B cell (primary cell): ENCODE results near the gene UACA. TPM values are rescaled to one million over a fixed set of nuclear protein-coding genes. Genes with fewer than 3 reads are reported as not detected.

Source experiments
- ATAC-seq: fragments of 200-7000 bp; cut with Tn5 transposase; one replicate; pipeline ENCODE4 v1.10.0; 2021; ENCODE audit warnings: low read depth, mild to moderate bottlenecking, moderate number of reproducible peaks, moderate library complexity
- CTCF ChIA-PET: fragments of 350-600 bp; sonication (Branson Sonifier 250); formaldehyde crosslinking; loops from one replicate; lab custom pipeline; 2021; ENCODE audit warnings: antibody characterized with exemption, inconsistent platforms; lab: Charles Lee
- POLR2A ChIA-PET: fragments of 350-600 bp; sonication (Branson Sonifier 250); formaldehyde crosslinking; loops from one replicate; lab custom pipeline; 2021; ENCODE audit warnings: antibody characterized with exemption; lab: Charles Lee
- DNase-seq: peaks from one replicate; pipeline ENCODE4 v3.0.0; 2013
- H2AFZ ChIP-seq: 2 replicates; pipeline ENCODE4 v1.6.1; 2012; ENCODE audit warnings: mild to moderate bottlenecking, low read depth, low read length; ENCODE audit not compliant: insufficient read depth, poor library complexity, severe bottlenecking
- H3K27ac ChIP-seq, 2 donors: 1 replicate in 1 of 2; 2 replicates in 1 of 2; pipeline ENCODE4 v1.5.1; 2012 to 2013; ENCODE audit warnings: low read length in 2 of 2, mild to moderate bottlenecking in 2 of 2, moderate library complexity in 1 of 2
- H3K27me3 ChIP-seq, 4 experiments: fragments of 200-600 bp in 1 of 4; sonication (generic) in 1 of 4; replicated peaks in 1 of 4; 1 replicate in 2 of 4; 2 replicates in 2 of 4; pipeline versions ENCODE4 v1.6.1 to v1.7.0; 2013 to 2016; ENCODE audit warnings: low read length in 3 of 4, mild to moderate bottlenecking in 2 of 4, mixed read lengths in 1 of 4, moderate library complexity in 1 of 4; ENCODE audit not compliant: insufficient read depth in 4 of 4, control insufficient read depth in 3 of 4; ENCODE audit errors: control extremely low read depth in 1 of 4
- H3K36me3 ChIP-seq, 2 experiments: replicated peaks in 1 of 2; 1 replicate in 1 of 2; 2 replicates in 1 of 2; pipeline versions ENCODE4 v1.6.1 to v1.7.1; 2013; ENCODE audit warnings: low read length in 1 of 2; ENCODE audit not compliant: insufficient read depth in 2 of 2, control insufficient read depth in 1 of 2; ENCODE audit errors: control extremely low read depth in 1 of 2, extremely low read depth in 1 of 2
- H3K4me1 ChIP-seq, 2 donors: fragments of 200-600 bp in 1 of 2; sonication (generic) in 1 of 2; 1 replicate in 1 of 2; 2 replicates in 1 of 2; pipeline versions ENCODE4 v1.5.1 to v1.6.1; 2013 to 2017; ENCODE audit warnings: low read length in 2 of 2; ENCODE audit not compliant: control insufficient read depth in 2 of 2, insufficient read depth in 2 of 2
- H3K4me2 ChIP-seq: replicated peaks from 2 replicates; pipeline ENCODE3; 2012; ENCODE audit warnings: mild to moderate bottlenecking, low read depth, low read length; ENCODE audit not compliant: poor library complexity, severe bottlenecking
- H3K4me3 ChIP-seq, 5 experiments: fragments of 200-600 bp in 1 of 5; sonication (generic) in 1 of 5; 1 replicate in 3 of 5; 2 replicates in 2 of 5; pipeline versions ENCODE4 v1.5.1 to v1.7.0; 2011 to 2016; ENCODE audit warnings: low read length in 4 of 5, mild to moderate bottlenecking in 4 of 5, low read depth in 2 of 5, control low read depth in 1 of 5, moderate library complexity in 1 of 5; ENCODE audit not compliant: insufficient read depth in 1 of 5; ENCODE audit errors: control extremely low read depth in 1 of 5, extremely low read depth in 1 of 5
- H3K79me2 ChIP-seq: fragments of 200-600 bp; sonication (generic); one replicate; pipeline ENCODE4 v1.6.0; 2016; ENCODE audit warnings: low read length; ENCODE audit not compliant: control insufficient read depth, insufficient read depth
- H3K9ac ChIP-seq: fragments of 200-600 bp; sonication (generic); 2 replicates; pipeline ENCODE4 v1.6.1; 2017; ENCODE audit warnings: mild to moderate bottlenecking, low read length, moderate library complexity
- H3K9me3 ChIP-seq, 3 donors: one replicate each; pipeline versions ENCODE4 v1.6.1 to v1.7.1; 2013; ENCODE audit warnings: low read length in 2 of 3; ENCODE audit not compliant: control insufficient read depth in 2 of 3, insufficient read depth in 1 of 3; ENCODE audit errors: control extremely low read depth in 1 of 3
- H4K20me1 ChIP-seq: 2 replicates; pipeline ENCODE4 v1.6.0; 2012; ENCODE audit warnings: mild to moderate bottlenecking, low read length; ENCODE audit not compliant: insufficient read depth, control insufficient read depth, poor library complexity, severe bottlenecking
- H3K27ac Mint-ChIP-seq: one replicate; pipeline ENCODE4 v1.8.0; 2021; ENCODE audit warnings: mixed read lengths
- H3K27me3 Mint-ChIP-seq: one replicate; pipeline ENCODE4 v1.8.0; 2021; ENCODE audit warnings: mixed read lengths
- H3K4me1 Mint-ChIP-seq: one replicate; pipeline ENCODE4 v1.8.0; 2021; ENCODE audit warnings: mixed read lengths
- H3K4me3 Mint-ChIP-seq: one replicate; pipeline ENCODE4 v1.8.0; 2021; ENCODE audit warnings: mixed read lengths
- H3K9me3 Mint-ChIP-seq: one replicate; pipeline ENCODE4 v1.8.0; 2022; ENCODE audit warnings: mixed read lengths; ENCODE audit not compliant: insufficient read depth
- CTCF ChIP-seq: fragments of 200-600 bp; IDR thresholded peaks from one replicate; pipeline ENCODE4 v1.8.0; 2022; ENCODE audit warnings: antibody characterized with exemption, mild to moderate bottlenecking
- EZH2 ChIP-seq: IDR thresholded peaks from 2 replicates; pipeline ENCODE4 v1.6.1; 2012; ENCODE audit warnings: borderline replicate concordance, low read depth, mild to moderate bottlenecking, moderate library complexity, low read length; ENCODE audit not compliant: insufficient read depth, poor library complexity, severe bottlenecking
- WGBS: methylation state at CpG from one replicate; pipeline ENCODE4 v1.1.5; 2013; ENCODE audit warnings: missing lambda C conversion rate; ENCODE audit not compliant: insufficient coverage; 5-methylcytosine and 5-hydroxymethylcytosine counted together
- intact Hi-C: fragments of 100-400 bp; cut with micrococcal nuclease; formaldehyde crosslinking; loops from one replicate; pipeline ENCODE4 v1.10.0; 2022
- polyA plus RNA-seq: library from polyadenylated mRNA; depleted of rRNA; stranded (reverse); fragments of >200 nt; gene quantifications from 2 replicates; pipeline ENCODE4 v1.2.3, GENCODE V29; 2012
- total RNA-seq, 2 donors: library from RNA; stranded (reverse); fragments of 120-200 nt in 1 of 2; gene quantifications; 1 replicate in 1 of 2; 2 replicates in 1 of 2; pipeline versions ENCODE4 v1.2.3 to v1.2.4, GENCODE V29; 2013 to 2022

The UACA gene
- total and polyA plus RNA-seq, 2 donors (not counting 1 experiment from before 2014, with no cell fraction given), result 2.7 to 3.3 TPM

GRCh38 chr15:70647396-70647795, 116.0 kb downstream of the UACA start:
- H3K9me3 ChIP-seq, result no peaks in the 10 kb centered on the region
- no peak for TF ChIP-seq EZH2
- TF ChIP-seq CTCF, result no peak
- H3K9ac ChIP-seq, result no peak overlapping the region
- H3K27me3 Mint-ChIP-seq, result peaks cover 49% of the 10 kb centered on the region
- ATAC-seq, result no peak
- no peak overlapping the region for H3K4me2 ChIP-seq
- intact Hi-C loops, result no loop called here
- no peak for DNase-seq
- no peak overlapping the region for H3K27ac ChIP-seq
- H4K20me1 ChIP-seq, result no peaks in the 10 kb centered on the region
- no peak overlapping the region for H3K4me3 Mint-ChIP-seq
- no peak overlapping the region for H3K27ac Mint-ChIP-seq
- no peaks in the 10 kb centered on the region for H3K36me3 ChIP-seq
- no peaks in the 10 kb centered on the region for H3K9me3 Mint-ChIP-seq
- ChIA-PET CTCF (no interaction called here), POLR2A (no interaction called here)
- H3K4me1 ChIP-seq, result no peaks in the 10 kb centered on the region
- no peak overlapping the region for H2AFZ ChIP-seq
- no peak overlapping the region for H3K4me3 ChIP-seq
- no peaks in the 10 kb centered on the region for H3K4me1 Mint-ChIP-seq
- H3K79me2 ChIP-seq, result no peaks in the 10 kb centered on the region
- peaks cover 0 to 17% (median 5%) of the 10 kb centered on the region in 4 experiments for H3K27me3 ChIP-seq
- no CpG with 5 or more reads among the region's 1 CpG for WGBS

GRCh38 chr15:70646169-70646568, 117.2 kb downstream of the UACA start:
- Histone ChIP-seq H3K27ac (no peak overlapping the region), H4K20me1 (no peaks in the 10 kb centered on the region), H3K9ac (no peak overlapping the region), H3K27me3 (peaks cover 0 to 17% (median 5%) of the 10 kb centered on the region in 4 experiments), H3K79me2 (no peaks in the 10 kb centered on the region), H3K4me1 (no peaks in the 10 kb centered on the region), H3K4me2 (no peak overlapping the region), H3K9me3 (no peaks in the 10 kb centered on the region), H2AFZ (no peak overlapping the region), H3K4me3 (no peak overlapping the region), H3K36me3 (no peaks in the 10 kb centered on the region)
- Mint-ChIP-seq H3K4me1 (no peaks in the 10 kb centered on the region), H3K9me3 (no peaks in the 10 kb centered on the region), H3K27me3 (peaks cover 50% of the 10 kb centered on the region), H3K4me3 (no peak overlapping the region), H3K27ac (no peak overlapping the region)
- TF ChIP-seq CTCF (no peak), EZH2 (no peak)
- no peak for DNase-seq
- ChIA-PET POLR2A (no interaction called here), CTCF (no interaction called here)
- intact Hi-C loops, result no loop called here
- no peak for ATAC-seq
- 100% methylated on average over 1 of the region's 1 CpG for WGBS
